Gastrocnemius medialis (tissue), 4 donors: ENCODE measurements around the gene UBC.
"Not testable (repeated sequence)": the region's sequence is repeated elsewhere in the genome, so short reads cannot be mapped to it uniquely, and the experiment has no call there.

Source experiments
- POLR2A ChIP-seq, 2 donors: fragments of 450-650 bp; IDR thresholded peaks; one replicate each; pipeline ENCODE4 v1.6.1; 2017; ENCODE audit warnings: antibody characterized with exemption in 2 of 2, mild to moderate bottlenecking in 2 of 2, moderate library complexity in 2 of 2
- TF ChIP-seq, protein P1 (sequence below), 5 experiments: fragments of 450-650 bp in 3 of 5; fragments of 200-600 bp in 2 of 5; sonication (generic) in 2 of 5; IDR thresholded peaks in 4 of 5; conservative IDR thresholded peaks in 1 of 5; 1 replicate in 4 of 5; 2 replicates in 1 of 5; pipeline ENCODE4 v1.5.1; 2016 to 2019; ENCODE audit warnings: antibody characterized with exemption in 5 of 5, mild to moderate bottlenecking in 3 of 5, moderate library complexity in 3 of 5

DNA sequence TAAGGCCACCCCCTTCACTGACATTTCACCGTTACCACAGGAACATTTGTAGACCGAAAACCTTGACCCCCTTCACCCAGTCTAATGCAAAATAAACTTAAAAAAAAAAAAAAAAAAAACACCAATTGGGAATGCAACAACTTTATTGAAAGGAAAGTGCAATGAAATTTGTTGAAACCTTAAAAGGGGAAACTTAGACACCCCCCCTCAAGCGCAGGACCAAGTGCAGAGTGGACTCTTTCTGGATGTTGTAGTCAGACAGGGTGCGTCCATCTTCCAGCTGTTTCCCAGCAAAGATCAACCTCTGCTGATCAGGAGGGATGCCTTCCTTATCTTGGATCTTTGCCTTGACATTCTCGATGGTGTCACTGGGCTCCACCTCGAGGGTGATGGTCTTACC lies 2.9 kb downstream of the UBC start:
- TF ChIP-seq, protein P1, sequence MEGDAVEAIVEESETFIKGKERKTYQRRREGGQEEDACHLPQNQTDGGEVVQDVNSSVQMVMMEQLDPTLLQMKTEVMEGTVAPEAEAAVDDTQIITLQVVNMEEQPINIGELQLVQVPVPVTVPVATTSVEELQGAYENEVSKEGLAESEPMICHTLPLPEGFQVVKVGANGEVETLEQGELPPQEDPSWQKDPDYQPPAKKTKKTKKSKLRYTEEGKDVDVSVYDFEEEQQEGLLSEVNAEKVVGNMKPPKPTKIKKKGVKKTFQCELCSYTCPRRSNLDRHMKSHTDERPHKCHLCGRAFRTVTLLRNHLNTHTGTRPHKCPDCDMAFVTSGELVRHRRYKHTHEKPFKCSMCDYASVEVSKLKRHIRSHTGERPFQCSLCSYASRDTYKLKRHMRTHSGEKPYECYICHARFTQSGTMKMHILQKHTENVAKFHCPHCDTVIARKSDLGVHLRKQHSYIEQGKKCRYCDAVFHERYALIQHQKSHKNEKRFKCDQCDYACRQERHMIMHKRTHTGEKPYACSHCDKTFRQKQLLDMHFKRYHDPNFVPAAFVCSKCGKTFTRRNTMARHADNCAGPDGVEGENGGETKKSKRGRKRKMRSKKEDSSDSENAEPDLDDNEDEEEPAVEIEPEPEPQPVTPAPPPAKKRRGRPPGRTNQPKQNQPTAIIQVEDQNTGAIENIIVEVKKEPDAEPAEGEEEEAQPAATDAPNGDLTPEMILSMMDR (IDR thresholded peaks at IDR 0.05 in 4 of 5, conservative IDR thresholded peaks at IDR 0.05 in 1 of 5): not testable (repeated sequence)
- not testable (repeated sequence) for TF ChIP-seq POLR2A (IDR thresholded peaks at IDR 0.05)
